Hepatocyte (in vitro differentiated cells): ENCODE measurements around the gene DPH2.

Experiments used
- CTCF ChIP-seq: fragments of 200-600 bp; sonication (generic); IDR thresholded peaks from 2 replicates; pipeline ENCODE4 v1.5.1; 2016; ENCODE audit warnings: antibody characterized with exemption, mild to moderate bottlenecking; ENCODE audit not compliant: poor library complexity
- EZH2 ChIP-seq: fragments of 200-600 bp; sonication (generic); IDR thresholded peaks from 2 replicates; pipeline ENCODE4 v1.6.1; 2016; ENCODE audit warnings: antibody characterized with exemption, mild to moderate bottlenecking, borderline replicate concordance
- EZH2phosphoT487 ChIP-seq: fragments of 200-600 bp; sonication (generic); IDR thresholded peaks from one replicate; pipeline ENCODE4 v1.6.1; 2018; ENCODE audit warnings: antibody characterized with exemption, mild to moderate bottlenecking, low read depth, moderate library complexity; ENCODE audit not compliant: unreplicated experiment, severe bottlenecking

GRCh38 chr1:43987159-43987902 lies 17.5 kb downstream of the DPH2 start:
- TF ChIP-seq CTCF (no peak), EZH2 (no peak), EZH2phosphoT487 (no peak)
